H1 (cell line): ENCODE measurements around the gene TMEM140. TPM values are rescaled to one million over a fixed set of nuclear protein-coding genes. Genes with fewer than 3 reads are reported as not detected.

Experiments used
- NRF1 ChIP-seq: IDR thresholded peaks from 2 replicates; pipeline ENCODE4 v1.6.1; 2011; ENCODE audit warnings: mild to moderate bottlenecking, low read depth, low read length, improper control_type of control experiment
- ZNF274 ChIP-seq: IDR thresholded peaks from 2 replicates; pipeline ENCODE4 v1.7.0; 2012; ENCODE audit warnings: low read length, borderline replicate concordance; ENCODE audit errors: extremely low read depth
- polyA plus RNA-seq, 7 experiments: library from polyadenylated mRNA; depleted of rRNA in 3 of 7; stranded (reverse) in 5 of 7; unstranded in 2 of 7; fragments of >200 nt in 5 of 7; fragments of 200-250 nt in 2 of 7; gene quantifications; 1 replicate in 5 of 7; 2 replicates in 1 of 7; 4 replicates in 1 of 7; pipeline versions ENCODE4 v1.2.1 to v1.2.3, GENCODE V29; 2011 to 2013; ENCODE audit warnings: missing spikeins in 2 of 7, mixed read lengths in 2 of 7
- total RNA-seq: library from RNA; stranded (reverse); fragmentation: NEBNext Ultra II Directional; extraction: Animal tissue kit (Norgen Biotek cat#: 25700); gene quantifications from 2 replicates; pipeline ENCODE4 v1.2.1, GENCODE V29; 2021
- TF ChIP-seq, protein P1 (sequence below): fragments of 300-600 bp; sonication (generic); IDR thresholded peaks from 2 replicates; pipeline ENCODE4 v1.7.1; 2012; ENCODE audit warnings: low read length, moderate library complexity, mild to moderate bottlenecking, inconsistent platforms; ENCODE audit not compliant: insufficient replicate concordance
- TF ChIP-seq, protein P2 (sequence below), 3 experiments: IDR thresholded peaks; 1 replicate in 2 of 3; 2 replicates in 1 of 3; pipeline versions ENCODE4 v1.5.1 to v1.6.1; 2011; ENCODE audit warnings: low read length in 3 of 3, mild to moderate bottlenecking in 3 of 3, inconsistent platforms in 2 of 3, low read depth in 1 of 3, moderate library complexity in 1 of 3; ENCODE audit not compliant: insufficient read depth in 1 of 3; ENCODE audit errors: control extremely low read depth in 1 of 3

The TMEM140 gene
- total and polyA plus RNA-seq, 2 of the 8 experiments (the other 6 are each of a cell fraction or from before 2014, with no cell fraction given), result not detected

DNA sequence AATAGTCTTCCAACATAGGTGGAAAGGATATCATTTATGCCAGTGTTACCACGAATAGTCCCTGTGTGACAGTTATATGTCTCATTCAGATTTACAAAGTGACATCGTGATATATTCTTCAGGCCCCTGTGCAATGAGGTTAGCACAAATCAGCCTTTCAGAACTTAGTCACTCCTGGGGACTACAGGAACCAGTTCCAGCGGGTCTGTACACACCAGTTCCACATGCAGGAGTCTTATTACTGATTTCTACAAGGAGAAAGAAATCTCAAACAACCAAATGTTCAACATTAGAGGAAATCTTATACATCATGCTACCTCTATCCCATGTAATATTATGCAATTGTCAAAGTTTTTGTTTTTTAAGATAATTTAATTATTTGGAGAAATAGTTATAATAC lies 67.8 kb downstream of the TMEM140 start (continued):
- TF ChIP-seq, protein P1, sequence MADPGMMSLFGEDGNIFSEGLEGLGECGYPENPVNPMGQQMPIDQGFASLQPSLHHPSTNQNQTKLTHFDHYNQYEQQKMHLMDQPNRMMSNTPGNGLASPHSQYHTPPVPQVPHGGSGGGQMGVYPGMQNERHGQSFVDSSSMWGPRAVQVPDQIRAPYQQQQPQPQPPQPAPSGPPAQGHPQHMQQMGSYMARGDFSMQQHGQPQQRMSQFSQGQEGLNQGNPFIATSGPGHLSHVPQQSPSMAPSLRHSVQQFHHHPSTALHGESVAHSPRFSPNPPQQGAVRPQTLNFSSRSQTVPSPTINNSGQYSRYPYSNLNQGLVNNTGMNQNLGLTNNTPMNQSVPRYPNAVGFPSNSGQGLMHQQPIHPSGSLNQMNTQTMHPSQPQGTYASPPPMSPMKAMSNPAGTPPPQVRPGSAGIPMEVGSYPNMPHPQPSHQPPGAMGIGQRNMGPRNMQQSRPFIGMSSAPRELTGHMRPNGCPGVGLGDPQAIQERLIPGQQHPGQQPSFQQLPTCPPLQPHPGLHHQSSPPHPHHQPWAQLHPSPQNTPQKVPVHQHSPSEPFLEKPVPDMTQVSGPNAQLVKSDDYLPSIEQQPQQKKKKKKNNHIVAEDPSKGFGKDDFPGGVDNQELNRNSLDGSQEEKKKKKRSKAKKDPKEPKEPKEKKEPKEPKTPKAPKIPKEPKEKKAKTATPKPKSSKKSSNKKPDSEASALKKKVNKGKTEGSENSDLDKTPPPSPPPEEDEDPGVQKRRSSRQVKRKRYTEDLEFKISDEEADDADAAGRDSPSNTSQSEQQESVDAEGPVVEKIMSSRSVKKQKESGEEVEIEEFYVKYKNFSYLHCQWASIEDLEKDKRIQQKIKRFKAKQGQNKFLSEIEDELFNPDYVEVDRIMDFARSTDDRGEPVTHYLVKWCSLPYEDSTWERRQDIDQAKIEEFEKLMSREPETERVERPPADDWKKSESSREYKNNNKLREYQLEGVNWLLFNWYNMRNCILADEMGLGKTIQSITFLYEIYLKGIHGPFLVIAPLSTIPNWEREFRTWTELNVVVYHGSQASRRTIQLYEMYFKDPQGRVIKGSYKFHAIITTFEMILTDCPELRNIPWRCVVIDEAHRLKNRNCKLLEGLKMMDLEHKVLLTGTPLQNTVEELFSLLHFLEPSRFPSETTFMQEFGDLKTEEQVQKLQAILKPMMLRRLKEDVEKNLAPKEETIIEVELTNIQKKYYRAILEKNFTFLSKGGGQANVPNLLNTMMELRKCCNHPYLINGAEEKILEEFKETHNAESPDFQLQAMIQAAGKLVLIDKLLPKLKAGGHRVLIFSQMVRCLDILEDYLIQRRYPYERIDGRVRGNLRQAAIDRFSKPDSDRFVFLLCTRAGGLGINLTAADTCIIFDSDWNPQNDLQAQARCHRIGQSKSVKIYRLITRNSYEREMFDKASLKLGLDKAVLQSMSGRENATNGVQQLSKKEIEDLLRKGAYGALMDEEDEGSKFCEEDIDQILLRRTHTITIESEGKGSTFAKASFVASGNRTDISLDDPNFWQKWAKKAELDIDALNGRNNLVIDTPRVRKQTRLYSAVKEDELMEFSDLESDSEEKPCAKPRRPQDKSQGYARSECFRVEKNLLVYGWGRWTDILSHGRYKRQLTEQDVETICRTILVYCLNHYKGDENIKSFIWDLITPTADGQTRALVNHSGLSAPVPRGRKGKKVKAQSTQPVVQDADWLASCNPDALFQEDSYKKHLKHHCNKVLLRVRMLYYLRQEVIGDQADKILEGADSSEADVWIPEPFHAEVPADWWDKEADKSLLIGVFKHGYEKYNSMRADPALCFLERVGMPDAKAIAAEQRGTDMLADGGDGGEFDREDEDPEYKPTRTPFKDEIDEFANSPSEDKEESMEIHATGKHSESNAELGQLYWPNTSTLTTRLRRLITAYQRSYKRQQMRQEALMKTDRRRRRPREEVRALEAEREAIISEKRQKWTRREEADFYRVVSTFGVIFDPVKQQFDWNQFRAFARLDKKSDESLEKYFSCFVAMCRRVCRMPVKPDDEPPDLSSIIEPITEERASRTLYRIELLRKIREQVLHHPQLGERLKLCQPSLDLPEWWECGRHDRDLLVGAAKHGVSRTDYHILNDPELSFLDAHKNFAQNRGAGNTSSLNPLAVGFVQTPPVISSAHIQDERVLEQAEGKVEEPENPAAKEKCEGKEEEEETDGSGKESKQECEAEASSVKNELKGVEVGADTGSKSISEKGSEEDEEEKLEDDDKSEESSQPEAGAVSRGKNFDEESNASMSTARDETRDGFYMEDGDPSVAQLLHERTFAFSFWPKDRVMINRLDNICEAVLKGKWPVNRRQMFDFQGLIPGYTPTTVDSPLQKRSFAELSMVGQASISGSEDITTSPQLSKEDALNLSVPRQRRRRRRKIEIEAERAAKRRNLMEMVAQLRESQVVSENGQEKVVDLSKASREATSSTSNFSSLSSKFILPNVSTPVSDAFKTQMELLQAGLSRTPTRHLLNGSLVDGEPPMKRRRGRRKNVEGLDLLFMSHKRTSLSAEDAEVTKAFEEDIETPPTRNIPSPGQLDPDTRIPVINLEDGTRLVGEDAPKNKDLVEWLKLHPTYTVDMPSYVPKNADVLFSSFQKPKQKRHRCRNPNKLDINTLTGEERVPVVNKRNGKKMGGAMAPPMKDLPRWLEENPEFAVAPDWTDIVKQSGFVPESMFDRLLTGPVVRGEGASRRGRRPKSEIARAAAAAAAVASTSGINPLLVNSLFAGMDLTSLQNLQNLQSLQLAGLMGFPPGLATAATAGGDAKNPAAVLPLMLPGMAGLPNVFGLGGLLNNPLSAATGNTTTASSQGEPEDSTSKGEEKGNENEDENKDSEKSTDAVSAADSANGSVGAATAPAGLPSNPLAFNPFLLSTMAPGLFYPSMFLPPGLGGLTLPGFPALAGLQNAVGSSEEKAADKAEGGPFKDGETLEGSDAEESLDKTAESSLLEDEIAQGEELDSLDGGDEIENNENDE, result no peak
- TF ChIP-seq ZNF274 (no peak), NRF1 (no peak)
- TF ChIP-seq, protein P2, sequence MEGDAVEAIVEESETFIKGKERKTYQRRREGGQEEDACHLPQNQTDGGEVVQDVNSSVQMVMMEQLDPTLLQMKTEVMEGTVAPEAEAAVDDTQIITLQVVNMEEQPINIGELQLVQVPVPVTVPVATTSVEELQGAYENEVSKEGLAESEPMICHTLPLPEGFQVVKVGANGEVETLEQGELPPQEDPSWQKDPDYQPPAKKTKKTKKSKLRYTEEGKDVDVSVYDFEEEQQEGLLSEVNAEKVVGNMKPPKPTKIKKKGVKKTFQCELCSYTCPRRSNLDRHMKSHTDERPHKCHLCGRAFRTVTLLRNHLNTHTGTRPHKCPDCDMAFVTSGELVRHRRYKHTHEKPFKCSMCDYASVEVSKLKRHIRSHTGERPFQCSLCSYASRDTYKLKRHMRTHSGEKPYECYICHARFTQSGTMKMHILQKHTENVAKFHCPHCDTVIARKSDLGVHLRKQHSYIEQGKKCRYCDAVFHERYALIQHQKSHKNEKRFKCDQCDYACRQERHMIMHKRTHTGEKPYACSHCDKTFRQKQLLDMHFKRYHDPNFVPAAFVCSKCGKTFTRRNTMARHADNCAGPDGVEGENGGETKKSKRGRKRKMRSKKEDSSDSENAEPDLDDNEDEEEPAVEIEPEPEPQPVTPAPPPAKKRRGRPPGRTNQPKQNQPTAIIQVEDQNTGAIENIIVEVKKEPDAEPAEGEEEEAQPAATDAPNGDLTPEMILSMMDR (IDR thresholded peaks at IDR 0.05; ENCODE audit: control extremely low read depth in 1 of 3, insufficient read depth in 1 of 3, low read depth in 1 of 3, low read length in 3 of 3), result no peak
- TF ChIP-seq, all 59 proteins: peak for 0
